Fibroblast of villous mesenchyme (primary cell): Measurements from ENCODE around the gene GABBR1. TPM values are rescaled to one million over a fixed set of nuclear protein-coding genes. Genes with fewer than 3 reads are reported as not detected.

Source experiments
- DNase-seq: peaks from one replicate; pipeline ENCODE4 v3.0.0-alpha.2; 2010; ENCODE audit warnings: low read depth
- H3K4me3 ChIP-seq: 2 replicates; pipeline ENCODE4 v1.5.1; 2011; ENCODE audit warnings: low read depth, mild to moderate bottlenecking, low read length
- total RNA-seq: library from RNA; depleted of rRNA; stranded (reverse); fragments of >200 nt; gene quantifications from 2 replicates; pipeline ENCODE4 v1.2.3, GENCODE V29; 2012
- TF ChIP-seq, protein P1 (sequence below): IDR thresholded peaks from 2 replicates; pipeline ENCODE4 v1.5.1; 2012; ENCODE audit warnings: low read depth, mild to moderate bottlenecking, low read length; ENCODE audit not compliant: insufficient read depth

Gene GABBR1
- total RNA-seq, 1 donor: 12.5 TPM

DNA sequence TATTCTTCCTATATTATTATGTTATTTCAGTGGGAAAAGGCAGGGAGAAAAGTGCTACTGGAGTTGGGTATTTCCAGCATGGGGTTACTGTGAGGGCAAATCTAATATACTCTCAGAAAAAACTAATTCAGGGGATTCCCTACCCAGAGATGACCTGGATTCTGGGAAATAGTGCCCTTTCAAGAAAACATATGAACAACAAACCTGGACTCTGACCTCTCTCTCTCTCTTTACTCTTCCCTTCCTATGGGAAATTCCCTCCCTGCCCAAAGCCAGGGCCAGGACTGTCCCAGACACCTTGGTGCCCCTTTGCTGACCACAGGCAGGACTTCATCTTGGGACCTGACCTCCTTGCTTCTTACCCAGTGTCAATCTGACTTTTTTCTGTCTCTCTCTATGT, 71.9 kb downstream of the GABBR1 start:
- DNase-seq: no peak
- TF ChIP-seq, protein P1, sequence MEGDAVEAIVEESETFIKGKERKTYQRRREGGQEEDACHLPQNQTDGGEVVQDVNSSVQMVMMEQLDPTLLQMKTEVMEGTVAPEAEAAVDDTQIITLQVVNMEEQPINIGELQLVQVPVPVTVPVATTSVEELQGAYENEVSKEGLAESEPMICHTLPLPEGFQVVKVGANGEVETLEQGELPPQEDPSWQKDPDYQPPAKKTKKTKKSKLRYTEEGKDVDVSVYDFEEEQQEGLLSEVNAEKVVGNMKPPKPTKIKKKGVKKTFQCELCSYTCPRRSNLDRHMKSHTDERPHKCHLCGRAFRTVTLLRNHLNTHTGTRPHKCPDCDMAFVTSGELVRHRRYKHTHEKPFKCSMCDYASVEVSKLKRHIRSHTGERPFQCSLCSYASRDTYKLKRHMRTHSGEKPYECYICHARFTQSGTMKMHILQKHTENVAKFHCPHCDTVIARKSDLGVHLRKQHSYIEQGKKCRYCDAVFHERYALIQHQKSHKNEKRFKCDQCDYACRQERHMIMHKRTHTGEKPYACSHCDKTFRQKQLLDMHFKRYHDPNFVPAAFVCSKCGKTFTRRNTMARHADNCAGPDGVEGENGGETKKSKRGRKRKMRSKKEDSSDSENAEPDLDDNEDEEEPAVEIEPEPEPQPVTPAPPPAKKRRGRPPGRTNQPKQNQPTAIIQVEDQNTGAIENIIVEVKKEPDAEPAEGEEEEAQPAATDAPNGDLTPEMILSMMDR: no peak
- H3K4me3 ChIP-seq: no peak overlapping the region

GRCh38 chr6:29559524-29560287, 73.3 kb downstream of the GABBR1 start, which contains the start of gene UBD:
TSS of gene UBD (minus strand) at chr6:29559732. CDS start at chr6:29559701, 31 bp downstream.
- H3K4me3 ChIP-seq: no peak within 1 kb of the TSS
- TF ChIP-seq, protein P1: no peak
- DNase-seq: no peak

- no peak overlapping the region for H3K4me3 ChIP-seq
- DNase-seq: no peak
- TF ChIP-seq, protein P1: no peak
Measured at GRCh38 chr6:29558439-29559079, 74.4 kb downstream of the GABBR1 start.

- no peak for DNase-seq
- H3K4me3 ChIP-seq: no peak overlapping the region
- TF ChIP-seq, protein P1: no peak
Measured at GRCh38 chr6:29557320-29557719, 75.7 kb downstream of the GABBR1 start.

DNA sequence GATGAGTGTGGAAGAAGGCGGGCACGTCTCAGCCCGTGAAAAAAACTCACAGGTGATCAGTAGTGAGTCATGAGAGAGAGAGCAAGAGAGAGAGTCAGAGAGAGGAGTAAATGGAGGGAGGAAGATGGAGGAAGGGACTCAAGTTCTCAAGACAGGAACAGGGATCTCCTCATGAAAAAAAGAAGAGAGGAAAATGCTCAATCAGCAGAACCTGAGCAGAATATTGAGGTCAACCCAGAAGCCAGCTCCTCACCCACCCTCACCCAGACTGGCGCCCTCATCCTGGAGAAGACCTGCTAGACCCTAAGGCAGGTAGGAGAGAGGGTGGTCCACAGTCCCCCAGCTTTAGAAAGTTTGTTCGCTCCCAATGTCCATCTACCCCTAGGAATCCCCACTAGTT, 78.2 kb downstream of the GABBR1 start:
- DNase-seq: no peak
- H3K4me3 ChIP-seq: no peak overlapping the region
- TF ChIP-seq, protein P1: no peak

- H3K4me3 ChIP-seq: peak overlapping the region; percentile 13
- TF ChIP-seq, protein P1: peak; percentile 11
- DNase-seq: peak; percentile 76
Measured at GRCh38 chr6:29553268-29554057, 79.5 kb downstream of the GABBR1 start.
